IPS DF 4.7 (cell line): Measurements from ENCODE around the gene ARHGEF4.

Experiments used
- DNase-seq: peaks from one replicate; pipeline ENCODE4 v3.0.0-alpha.2; 2013; ENCODE audit warnings: low spot score; ENCODE audit errors: extremely low read depth

Gene ARHGEF4

DNA sequence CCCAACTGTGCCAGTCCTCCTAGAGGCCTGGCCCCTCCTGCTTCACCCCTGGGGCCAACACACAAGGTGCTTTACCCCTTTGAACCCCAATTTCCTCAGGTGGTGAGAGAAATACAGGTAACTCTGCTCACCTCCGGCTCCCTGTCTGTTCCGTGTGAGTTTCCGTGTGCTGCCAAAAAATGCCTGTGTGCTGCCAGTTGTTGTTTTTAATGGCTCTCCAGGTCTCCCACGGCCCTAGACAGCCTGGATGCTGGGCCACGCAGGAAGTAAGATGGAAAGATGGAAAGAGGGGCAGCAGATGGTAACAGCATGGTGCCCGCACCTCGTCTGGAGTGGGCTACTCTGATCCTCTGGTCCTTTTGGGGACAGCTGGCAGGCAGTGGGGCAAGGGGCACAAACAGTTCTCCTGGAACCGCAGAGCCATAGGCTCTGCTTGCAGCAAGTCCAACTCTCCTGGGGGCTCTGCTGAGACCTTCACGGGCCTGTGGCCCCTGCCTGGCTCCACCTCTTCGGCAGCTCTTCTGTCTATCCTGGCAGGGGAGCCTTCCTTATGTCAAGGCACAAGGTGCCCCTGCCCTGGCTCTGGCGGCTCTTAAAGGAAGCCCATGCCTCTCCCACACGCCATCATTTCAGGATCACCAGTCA is 4.3 kb upstream of the ARHGEF4 start:
- DNase-seq: no peak

- DNase-seq: no peak
Measured at GRCh38 chr2:130834091-130834930, 2.4 kb upstream of the ARHGEF4 start.

GRCh38 chr2:130834931-130835765 is 1.6 kb upstream of the ARHGEF4 start:
- no peak for DNase-seq

DNA sequence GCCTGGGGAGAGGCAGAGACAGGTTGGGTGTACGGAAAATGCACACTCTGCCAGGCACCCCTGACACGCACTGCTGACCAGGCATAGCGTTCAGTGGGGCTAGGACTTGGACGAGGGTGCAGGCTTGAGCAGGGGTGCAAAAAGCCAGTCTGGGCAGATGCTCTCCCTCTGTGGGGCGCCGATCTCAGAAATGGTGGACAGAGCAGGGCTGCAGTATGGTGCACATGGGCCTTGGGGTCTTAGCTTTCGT is 1.0 kb upstream of the ARHGEF4 start:
- no peak for DNase-seq

DNA sequence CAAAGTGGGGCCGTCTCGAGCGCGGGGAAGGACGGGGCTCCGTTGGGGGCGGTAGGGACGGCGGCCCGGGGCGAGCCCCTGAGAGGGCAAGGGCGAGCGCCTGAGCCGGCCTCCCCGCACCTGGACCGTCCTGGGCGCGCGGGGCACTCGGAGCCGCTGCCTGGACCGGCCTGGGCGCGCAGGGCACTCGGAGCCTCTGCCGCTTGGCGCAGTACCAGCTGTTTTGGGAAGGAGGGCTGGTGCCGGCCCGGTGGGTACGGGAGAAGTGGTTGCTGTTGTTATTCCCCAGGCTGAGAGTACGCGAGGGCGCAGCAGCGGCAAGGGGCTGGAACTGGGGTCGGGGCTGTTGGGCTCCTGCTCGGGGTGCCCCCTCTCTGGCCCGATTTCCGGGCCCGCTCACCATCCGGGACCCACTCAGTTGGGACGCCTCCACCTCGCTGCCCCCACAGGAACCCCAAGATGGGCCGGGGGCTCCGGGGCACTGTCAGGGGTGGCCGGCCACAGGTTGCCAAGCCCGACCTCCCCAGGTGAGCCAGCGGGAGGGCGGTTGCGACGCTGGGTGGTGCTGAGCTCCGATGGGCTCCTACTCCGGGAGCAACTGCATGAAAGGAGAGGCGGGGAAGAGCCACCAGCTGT is 579 bp downstream of the ARHGEF4 start:
- no peak for DNase-seq

DNA sequence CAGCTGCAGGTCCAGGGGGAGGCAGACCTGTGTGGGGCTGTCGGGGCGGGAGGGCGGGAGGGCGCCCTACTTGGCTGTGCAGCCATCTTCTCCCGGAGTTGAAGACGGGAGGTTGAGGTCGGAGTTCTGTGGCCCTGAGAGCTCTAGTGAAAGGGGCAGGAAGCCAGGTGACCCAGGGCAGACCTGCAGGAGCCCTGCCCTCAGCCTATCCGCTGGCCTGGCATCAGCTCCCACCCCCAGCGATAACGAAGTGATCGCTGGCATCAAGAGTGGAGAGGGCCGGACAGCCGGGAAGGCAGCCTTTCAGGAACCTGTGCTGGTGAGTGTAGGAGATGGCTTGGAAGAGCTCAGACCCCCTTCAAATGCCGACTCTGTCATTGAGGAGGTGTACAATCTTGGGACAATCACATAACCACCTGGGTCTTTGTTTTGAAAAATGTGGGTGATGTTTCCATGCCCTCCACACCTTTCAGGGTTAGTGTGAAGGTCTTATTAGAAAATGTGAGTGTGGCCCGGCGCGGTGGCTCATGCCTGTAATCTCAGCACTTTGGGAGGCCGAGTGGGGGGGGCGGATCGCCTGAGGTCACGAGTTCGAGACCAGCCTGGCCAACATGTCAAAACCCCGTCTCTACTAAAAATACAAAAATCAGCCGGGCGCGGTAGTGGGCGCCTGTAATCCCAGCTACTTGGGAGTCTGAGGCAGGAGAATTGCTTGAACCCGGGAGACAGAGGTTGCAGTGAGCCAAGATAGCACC is 1.3 kb downstream of the ARHGEF4 start:
- no peak for DNase-seq

DNA sequence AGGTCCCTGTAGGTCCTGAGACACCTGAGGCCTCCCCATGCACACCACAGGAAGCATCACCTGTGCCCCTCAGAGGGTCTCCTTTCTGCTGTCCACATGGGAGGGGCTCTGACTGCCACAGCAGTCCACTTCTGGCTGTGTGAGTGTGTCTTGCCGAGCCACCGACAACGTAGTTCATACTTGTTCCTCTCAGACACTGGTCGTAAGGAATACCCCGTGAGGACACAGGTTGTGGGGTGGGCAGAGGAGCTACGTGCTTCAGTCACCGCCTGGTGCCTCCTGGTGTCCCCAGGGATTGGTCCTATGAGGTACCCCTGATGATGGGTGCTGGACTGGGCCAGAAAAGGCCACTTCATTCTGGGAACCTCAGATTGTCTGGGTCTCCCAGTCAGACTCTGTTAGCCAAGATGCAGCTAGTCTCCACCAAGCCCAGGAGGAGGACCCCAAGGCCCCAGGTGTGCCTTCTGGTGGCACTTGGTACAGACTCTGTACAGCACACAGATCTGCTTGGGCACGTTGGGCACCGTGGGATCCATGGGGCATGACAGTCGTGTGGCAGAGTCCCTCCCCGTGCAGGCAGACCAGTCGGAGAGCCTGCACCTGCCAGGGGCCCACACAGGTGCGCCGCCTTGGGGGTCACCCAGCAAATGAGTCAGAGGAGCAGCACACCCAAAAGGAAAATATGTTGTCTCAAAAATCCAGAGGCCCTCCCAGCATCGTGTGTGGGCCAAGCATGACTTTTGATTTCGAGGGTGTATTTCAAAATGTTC is 2.5 kb downstream of the ARHGEF4 start:
- no peak for DNase-seq

DNA sequence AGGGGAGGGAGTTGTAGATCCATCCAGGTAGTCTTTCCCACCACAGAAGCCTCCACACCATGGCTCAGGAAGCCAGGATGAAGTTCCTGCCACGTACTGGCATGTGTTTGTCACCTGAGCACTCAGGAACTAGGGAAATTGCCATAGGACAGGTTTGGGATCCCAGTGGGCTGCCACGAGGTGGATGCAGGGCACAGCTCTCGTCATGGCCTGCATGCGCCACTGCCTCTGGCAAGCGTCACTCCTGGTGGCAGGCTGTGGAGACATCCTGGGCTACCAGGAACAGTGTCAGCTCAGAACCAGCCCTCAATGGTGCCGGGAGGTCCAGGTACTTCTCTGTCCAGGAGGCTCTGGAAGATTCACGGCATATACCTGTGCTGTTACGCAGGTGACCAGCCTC is 3.8 kb downstream of the ARHGEF4 start:
- DNase-seq: no peak

GRCh38 chr2:130841741-130842365 is 5.1 kb downstream of the ARHGEF4 start:
- DNase-seq: no peak

DNA sequence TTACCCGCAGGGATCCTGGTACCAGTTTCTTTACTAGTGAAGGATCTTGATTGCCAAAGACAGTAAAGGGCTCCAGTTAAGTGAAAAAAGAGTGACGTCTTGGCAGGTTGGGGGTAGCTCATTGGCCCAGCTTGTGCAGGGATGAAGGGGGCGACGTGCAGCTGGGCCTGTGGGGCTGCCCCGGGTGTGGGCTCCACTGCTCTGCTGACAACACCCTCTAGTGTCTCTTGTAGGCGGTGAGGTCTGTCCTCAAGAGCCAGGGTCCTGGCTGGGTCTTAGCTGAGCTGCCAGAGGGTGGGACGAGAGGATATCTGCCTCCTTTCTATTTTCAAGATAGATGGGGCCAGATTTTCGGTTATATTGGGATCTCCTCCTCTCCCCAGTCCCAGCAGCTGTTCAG is 6.1 kb downstream of the ARHGEF4 start:
- DNase-seq: no peak

DNA sequence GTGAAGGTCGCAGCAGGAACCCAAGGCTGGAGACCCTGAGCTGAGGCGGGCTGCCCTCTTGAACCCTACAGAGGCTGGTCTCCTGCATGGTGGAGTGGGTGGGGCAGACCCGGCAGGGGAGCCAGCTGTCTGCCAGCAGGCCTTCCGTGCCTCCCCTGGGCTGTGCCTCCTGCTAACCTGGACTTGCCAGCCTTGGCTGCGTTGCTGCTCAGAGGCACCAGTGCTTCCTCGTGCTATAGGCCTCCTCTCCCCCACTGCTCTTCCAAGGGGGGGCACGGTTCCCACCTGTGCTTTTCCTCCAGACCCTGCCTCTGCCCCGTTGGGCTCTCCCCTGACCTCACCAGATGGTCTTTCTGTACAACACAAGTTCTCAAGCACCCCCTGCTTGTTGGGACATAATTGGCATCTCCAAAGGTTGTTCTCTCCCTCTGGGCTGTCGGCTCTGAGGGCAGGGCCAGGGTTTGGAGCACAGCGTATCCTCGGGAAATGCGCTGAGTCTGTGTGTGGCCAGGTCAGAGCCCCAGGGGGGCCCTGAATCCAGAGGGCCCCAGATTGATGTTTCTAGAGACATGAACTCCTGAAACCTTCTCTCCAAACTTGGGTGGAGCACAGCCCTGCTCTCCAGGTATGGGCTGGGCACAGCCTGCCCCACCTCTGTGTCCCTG is 6.7 kb downstream of the ARHGEF4 start:
- DNase-seq: no peak

DNA sequence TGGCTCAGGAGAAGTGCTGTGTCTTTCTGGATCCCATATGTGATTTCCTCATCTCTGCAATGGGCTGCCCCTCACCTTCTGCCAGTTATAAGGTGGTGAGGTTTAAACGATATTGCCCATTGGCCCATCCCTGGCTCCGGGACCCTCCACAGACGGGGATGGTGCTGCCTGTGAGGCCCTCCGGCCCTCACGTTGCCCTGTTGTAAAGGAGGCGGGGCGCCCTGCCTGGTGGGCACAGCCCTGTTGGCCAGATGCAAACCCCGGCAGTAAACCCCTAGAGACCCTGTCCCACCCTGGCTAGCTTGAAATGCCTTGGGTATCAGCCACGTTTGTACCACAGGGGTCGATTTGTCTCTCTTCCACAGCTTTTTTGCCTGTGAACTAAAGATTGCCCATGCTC is 7.4 kb downstream of the ARHGEF4 start:
- no peak for DNase-seq

GRCh38 chr2:130845505-130846085 is 8.9 kb downstream of the ARHGEF4 start:
- no peak for DNase-seq

GRCh38 chr2:130846233-130846632 is 9.5 kb downstream of the ARHGEF4 start:
- no peak for DNase-seq

DNA sequence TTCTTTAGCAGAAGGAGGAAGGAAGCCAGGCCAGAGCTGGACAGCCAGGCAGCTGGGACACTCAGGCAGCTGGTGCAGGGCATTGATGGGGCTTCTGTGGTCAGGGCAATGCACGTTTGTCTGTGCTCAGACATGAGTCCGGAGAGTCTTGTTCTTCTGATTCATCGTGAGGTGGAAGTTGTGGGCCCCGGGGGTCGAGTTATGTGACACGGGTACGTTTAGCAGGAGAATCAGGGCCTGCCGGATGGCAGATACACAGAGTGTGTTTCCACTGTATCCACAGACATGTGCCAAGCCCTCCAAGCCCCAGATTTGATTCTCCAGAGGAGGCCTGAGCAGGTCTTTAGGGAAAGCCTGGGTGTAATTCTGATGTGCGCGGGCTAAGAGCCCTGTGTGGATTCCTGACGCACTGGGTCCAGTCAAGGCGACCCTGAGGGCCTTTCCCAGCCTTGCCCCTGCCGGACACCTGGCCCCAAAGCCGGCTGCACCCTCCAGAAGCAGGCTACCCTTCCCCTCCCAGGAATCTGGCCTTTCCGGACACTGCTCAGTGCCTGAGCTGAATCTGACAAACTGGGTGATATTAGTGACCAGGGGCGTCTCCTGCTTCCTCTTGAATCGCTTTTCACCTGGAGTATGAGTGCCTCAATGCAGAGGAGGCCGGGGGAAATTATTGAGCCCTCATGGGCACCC is 10.1 kb downstream of the ARHGEF4 start:
- no peak for DNase-seq

DNA sequence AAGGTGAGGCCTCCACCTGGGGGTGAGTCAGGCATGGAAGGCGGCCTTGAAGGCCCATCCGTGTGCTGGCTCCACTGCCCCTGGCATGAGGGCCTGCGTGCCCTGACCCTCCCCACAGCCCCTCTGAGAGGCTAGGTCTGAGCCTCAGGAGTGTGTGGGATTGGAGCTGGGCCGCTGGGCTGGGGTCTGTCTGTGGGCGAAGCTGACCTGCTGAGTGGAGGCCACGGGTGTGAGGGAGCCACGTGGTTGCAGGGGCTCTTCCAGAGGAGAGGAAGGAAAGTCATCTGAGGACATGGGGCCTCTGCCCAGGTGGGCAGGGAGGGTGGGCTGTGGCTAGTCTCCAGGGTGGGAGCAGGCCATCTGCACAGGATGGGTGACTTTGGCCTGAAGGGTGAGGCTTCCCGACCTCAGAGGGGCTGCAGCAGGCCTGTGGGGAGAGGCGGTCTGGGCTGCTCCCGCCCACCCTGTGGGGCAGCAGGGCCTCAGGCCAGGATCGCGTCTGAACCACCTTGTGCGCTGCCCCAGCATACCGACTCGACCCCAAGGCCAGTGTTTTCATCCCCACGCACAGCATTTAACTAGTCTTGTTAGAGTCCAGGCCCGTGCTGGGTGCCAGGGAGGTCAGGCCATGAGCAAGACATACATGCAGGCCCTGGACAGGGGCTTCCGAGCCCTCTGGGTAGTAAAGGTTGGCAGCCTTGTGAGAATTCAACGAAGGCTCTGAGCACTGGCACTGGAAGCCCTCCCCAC is 11.2 kb downstream of the ARHGEF4 start:
- no peak for DNase-seq

DNA sequence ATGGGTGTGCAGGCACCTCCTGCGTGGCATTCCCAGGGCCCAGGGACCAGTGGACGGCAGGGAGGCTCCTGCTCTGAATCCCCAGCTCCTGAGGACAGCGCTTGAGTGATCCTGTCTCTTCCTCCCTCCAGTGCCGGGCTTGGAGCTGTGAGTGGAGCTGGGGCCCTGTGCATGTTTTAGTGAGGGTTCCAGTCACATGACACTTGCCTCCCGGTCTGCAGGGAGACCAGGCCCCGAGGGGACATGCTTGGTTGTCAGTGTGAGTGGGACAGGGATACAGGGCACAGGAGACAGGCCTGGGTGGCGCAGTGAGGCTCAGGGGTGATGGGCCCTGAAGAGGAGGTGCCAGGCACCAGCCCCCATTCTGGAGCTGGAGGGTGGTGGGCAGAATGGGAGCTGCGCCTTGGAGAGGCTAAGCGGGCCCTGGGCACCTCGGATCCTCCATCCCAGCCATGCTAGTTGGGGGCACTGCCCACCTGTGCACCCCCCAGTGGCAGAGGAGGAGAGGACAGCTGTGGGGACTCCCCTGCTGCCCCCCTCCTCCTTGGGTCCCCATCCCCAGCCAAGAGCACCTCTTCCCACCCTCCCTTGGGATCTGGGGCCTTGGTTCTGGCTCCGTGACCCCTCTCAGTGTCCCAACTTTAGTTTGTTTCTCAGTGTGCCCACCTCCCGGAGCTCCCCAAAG is 12.0 kb downstream of the ARHGEF4 start:
- no peak for DNase-seq
